A549 treated with AZD2906 at 1 μM for 4 hours (cell line): ENCODE results near the gene GALE. TPM values are rescaled to one million over a fixed set of nuclear protein-coding genes. Genes with fewer than 3 reads are reported as not detected.

ENCODE experiments used
- total RNA-seq: library from RNA; stranded (reverse); fragments of 200-300 nt; extraction: Qiagen RNA extraction; gene quantifications from 5 replicates; pipeline ENCODE4 v1.2.3, GENCODE V29; 2022

GALE gene
- total RNA-seq = 68.2 to 77.4 TPM (median 70.0 TPM) in 5 replicates

GRCh38 chr1:23800400-23801337 lies at the start of gene GALE:
TSS of gene GALE (minus strand) at chr1:23800754. CDS start at chr1:23799007, 1,747 bp downstream.

GRCh38 chr1:23825076-23825761 lies 24.7 kb upstream of the GALE start, which contains the start of gene HMGCL:
TSS of gene HMGCL (minus strand) at chr1:23825429. CDS start at chr1:23825415, 14 bp downstream.

GRCh38 chr1:23790696-23791515 lies 9.6 kb downstream of the GALE start, which contains the start of gene LYPLA2:
TSS of gene LYPLA2 (plus strand) at chr1:23791145. CDS start at chr1:23792683, 1,538 bp downstream.

GRCh38 chr1:23777979-23778814 lies 22.4 kb downstream of the GALE start, which contains the start of gene PITHD1:
TSS of gene PITHD1 (plus strand) at chr1:23778418. CDS start at chr1:23778516, 98 bp downstream.

Other genes starting within 250 kb of the GALE start
- gene ID3, start 241.3 kb downstream of the GALE start, total RNA-seq = 282 to 417 TPM (median 393 TPM) in 5 replicates
- 1,136 to 1,502 TPM (median 1,454 TPM) in 5 replicates for gene RPL11, start 108.9 kb downstream of the GALE start, total RNA-seq
- 26.3 to 35.0 TPM (median 27.4 TPM) in 5 replicates for gene ELOA, start 57.3 kb downstream of the GALE start, total RNA-seq
- 23.3 to 30.5 TPM (median 29.8 TPM) in 5 replicates for gene PITHD1, start 22.3 kb downstream of the GALE start, total RNA-seq
- gene LYPLA2, start 9.6 kb downstream of the GALE start, total RNA-seq = 56.4 to 59.6 TPM (median 57.5 TPM) in 5 replicates
- gene HMGCL, start 24.7 kb upstream of the GALE start, total RNA-seq = 12.2 to 14.1 TPM (median 13.9 TPM) in 5 replicates
- 8.5 to 11.5 TPM (median 10.1 TPM) in 5 replicates for gene FUCA1, start 67.5 kb upstream of the GALE start, total RNA-seq
- gene CNR2, start 112.6 kb upstream of the GALE start, total RNA-seq = 0.01 TPM in 1 of 5 replicates, not detected in the others
- gene PNRC2, start 159.1 kb upstream of the GALE start, total RNA-seq = 29.0 to 39.1 TPM (median 33.8 TPM) in 5 replicates
- gene SRSF10, start 179.6 kb upstream of the GALE start, total RNA-seq = 89.6 to 99.1 TPM (median 94.2 TPM) in 5 replicates